ENCODE results near the gene KRT17. TPM values are rescaled to one million over a fixed set of nuclear protein-coding genes. Genes with fewer than 3 reads are reported as not detected.

KRT17 gene
- total RNA-seq: 6.4 and 7.3 TPM in 2 replicates

DNA sequence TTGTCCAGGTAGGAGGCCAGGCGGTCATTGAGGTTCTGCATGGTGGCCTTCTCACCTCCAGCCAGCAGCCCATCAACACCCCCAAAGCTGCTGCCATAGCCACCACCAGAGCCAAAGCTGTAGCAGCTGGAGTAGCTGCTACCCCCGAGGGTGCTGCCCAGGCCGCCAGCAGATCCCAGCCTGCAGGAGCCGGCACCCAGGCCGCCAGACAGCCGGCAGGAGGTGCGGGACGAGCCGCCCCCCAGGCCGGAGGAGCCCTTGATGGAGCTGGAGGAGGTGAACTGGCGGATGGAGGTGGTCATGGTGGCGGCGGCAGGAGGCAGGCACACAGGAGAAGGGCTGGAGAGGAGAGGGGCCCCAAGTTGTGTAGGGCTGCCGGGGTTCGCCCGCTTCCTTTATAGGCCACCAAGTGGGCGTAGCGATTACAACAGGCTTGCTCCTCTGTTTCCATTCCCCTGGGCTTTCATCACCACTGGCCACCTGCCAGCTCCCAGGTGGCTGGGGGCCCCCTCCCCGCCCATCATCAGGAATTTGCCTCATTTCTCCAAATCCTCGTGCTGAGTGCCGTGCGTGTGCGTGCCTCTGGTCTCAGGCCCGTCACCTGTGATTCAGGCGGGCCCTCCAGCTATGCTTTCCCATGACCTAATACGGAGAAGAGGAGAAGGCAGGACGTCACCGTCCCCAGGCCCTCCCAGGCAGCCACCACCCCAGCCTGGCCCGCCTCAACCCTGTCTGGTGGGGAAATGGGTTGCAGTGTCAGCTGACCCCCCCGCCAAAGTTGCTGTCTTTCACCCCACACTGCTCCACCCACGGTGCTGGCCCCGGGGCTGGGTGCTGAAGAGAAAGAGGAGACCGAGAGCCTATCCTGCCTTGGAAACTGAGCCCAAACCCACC, at the start of gene KRT17:
TSS of gene KRT17 (minus strand) at position 368 of the 894 bp plus-strand sequence. CDS start at position 302, 66 bp downstream.

DNA sequence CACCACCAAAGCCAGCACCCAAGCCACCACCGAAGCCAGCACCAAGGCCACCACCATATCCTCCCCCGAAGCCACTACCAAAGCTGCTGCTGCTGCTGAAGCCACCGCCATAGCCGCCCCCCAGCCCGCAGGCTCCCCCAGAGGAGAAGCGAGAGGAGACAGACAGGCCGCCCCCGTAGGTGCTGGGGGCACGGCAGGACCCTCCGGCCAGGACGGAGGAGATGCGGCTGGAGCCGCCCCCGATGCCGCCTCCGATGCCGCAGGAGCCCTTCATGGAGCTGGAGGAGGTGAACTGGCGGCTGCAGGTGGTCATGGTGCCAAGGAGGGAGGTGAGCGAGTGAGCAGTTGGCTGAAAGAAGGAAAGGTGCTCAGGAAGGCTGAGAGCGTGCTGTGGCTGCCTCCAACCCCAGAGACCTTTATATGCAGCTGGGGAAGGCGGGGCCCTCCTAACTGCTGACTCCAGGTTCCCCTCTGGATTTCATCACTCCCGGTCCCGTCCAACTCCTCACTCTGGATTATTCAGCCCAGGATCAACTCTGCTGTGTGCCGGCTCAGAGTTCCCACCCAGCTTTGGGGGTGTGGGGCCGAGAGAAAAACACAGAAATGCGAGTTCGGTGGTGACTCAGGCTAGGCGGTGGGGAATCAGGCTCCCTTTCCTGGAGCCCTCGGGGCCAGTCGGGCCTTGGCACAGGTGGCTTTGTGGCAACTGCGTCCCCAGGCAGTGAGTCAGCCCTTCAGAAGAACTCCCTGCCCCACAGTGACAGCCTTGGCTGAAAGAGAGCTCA, 11.8 kb downstream of the KRT17 start, which contains the start of gene KRT16:
TSS of gene KRT16 (minus strand) at position 392 of the 785 bp plus-strand sequence. CDS start at position 313, 79 bp downstream.

DNA sequence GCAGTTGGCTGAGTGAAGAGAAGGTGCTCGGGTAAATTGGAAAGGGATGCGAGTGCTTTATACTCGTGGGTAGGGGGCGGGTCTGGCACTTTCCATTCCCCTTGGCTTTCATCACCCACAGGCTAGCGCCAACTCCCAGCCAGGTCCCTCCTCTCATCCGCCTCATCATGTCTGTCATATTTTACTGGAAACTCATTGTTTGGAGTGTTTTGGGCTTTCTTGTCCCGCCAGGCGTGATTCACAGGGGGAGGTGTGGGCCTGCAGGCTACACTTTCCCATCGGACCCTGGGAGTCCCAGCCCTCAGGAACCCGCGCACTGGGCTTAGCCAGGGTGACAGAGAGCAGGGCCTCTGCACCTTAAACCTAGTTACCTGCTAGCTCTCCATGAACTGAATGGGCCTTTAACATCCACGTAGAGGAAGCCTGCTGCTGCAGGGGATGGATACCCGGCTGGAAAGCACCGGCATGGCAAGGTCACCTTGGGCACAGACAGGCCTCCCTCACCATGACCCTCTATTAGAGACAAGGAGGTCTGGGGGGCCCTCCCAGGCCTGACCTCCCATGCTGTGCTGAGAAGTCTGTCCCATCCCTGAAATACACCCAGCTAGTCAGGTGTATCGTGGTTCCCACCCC, 37.4 kb downstream of the KRT17 start, which contains the start of gene KRT14:
TSS of gene KRT14 (minus strand) at position 33 of the 633 bp plus-strand sequence. CDS start 61 bp downstream, outside the sequence.

DNA sequence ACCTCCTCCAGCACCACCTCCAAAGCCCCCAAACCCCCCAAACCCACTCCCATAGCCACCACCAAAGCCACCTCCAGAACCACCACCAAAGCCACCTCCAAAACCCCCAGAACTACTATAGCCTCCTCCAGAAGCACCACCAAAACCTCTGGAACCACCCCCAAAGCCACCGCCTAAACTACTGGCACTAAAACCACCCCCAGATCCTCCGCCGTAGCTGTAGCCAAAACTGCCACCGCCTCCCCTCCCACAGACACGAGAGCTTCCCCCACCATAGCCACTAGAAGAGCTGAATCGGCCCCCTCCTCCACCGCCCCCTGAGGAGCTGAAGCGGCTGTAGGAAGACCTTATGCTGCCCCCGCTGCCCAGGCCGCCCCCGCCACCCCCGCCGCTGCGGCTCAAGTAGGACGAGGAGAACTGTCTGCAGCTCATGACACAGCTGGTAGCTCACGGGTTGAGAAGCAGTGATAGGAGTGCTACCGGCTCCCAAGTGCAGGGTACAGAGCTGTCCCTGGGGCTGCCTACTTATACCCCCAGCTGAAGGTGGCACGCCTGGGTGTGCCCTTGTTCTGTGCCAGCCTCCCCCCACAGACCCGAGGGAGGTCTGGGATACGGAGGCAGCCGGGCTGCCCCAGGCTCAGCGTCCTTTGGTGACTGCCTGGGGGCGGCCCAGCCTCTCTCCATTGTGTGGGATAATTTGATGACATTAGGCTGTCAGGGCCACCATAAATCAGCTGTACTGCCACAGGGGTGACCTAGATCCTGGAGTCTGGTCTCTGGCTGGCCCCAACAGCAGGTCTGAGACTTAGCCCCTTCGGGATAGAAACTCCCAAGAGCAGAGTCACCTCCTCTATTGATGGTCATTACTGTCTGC, 52.6 kb downstream of the KRT17 start, which contains the start of gene KRT9:
TSS of gene KRT9 (minus strand) at position 499 of the 874 bp plus-strand sequence. CDS start at position 432, 67 bp downstream.

Other genes starting within 250 kb of the KRT17 start
- gene KRT34, start 242.3 kb downstream of the KRT17 start, total RNA-seq: 1.00 and 1.3 TPM in 2 replicates
- not detected in 2 replicates for gene KRT31, start 227.0 kb downstream of the KRT17 start, total RNA-seq
- not detected in 2 replicates for gene KRT37, start 200.0 kb downstream of the KRT17 start, total RNA-seq
- gene KRT38, start 183.6 kb downstream of the KRT17 start, total RNA-seq: 0.09 and 0.14 TPM in 2 replicates
- gene KRT32, start 157.2 kb downstream of the KRT17 start, total RNA-seq: under 0.01 TPM in 1 of 2 replicates, not detected in the other
- not detected in 2 replicates for gene KRT35, start 143.4 kb downstream of the KRT17 start, total RNA-seq
- gene KRT36, start 134.7 kb downstream of the KRT17 start, total RNA-seq: not detected in 2 replicates
- gene KRT13, start 119.0 kb downstream of the KRT17 start, total RNA-seq: 0.28 and 0.65 TPM in 2 replicates
- 0.43 and 0.74 TPM in 2 replicates for gene KRT15, start 105.7 kb downstream of the KRT17 start, total RNA-seq
- 33.6 and 58.1 TPM in 2 replicates for gene KRT19, start 96.3 kb downstream of the KRT17 start, total RNA-seq
- not detected in 2 replicates for gene KRT9, start 52.5 kb downstream of the KRT17 start, total RNA-seq
- gene KRT14, start 37.7 kb downstream of the KRT17 start, total RNA-seq: 0.14 and 0.18 TPM in 2 replicates
- gene KRT16, start 11.8 kb downstream of the KRT17 start, total RNA-seq: 0.28 and 0.37 TPM in 2 replicates
- 90.0 and 97.9 TPM in 2 replicates for gene EIF1, start 64.3 kb upstream of the KRT17 start, total RNA-seq
- gene GAST, start 87.8 kb upstream of the KRT17 start, total RNA-seq: not detected in 2 replicates
- under 0.01 and 0.18 TPM in 2 replicates for gene HAP1, start 110.1 kb upstream of the KRT17 start, total RNA-seq
- 13.8 and 14.1 TPM in 2 replicates for gene JUP, start 162.1 kb upstream of the KRT17 start, total RNA-seq
- gene P3H4, start 187.4 kb upstream of the KRT17 start, total RNA-seq: 86.2 and 106 TPM in 2 replicates
- gene FKBP10, start 188.4 kb upstream of the KRT17 start, total RNA-seq: 293 and 454 TPM in 2 replicates
- gene NT5C3B, start 211.7 kb upstream of the KRT17 start, total RNA-seq: 78.4 and 83.1 TPM in 2 replicates
- 0.43 and 0.55 TPM in 2 replicates for gene KLHL10, start 213.2 kb upstream of the KRT17 start, total RNA-seq
- gene KLHL11, start 240.8 kb upstream of the KRT17 start, total RNA-seq: 26.0 and 26.2 TPM in 2 replicates